DMS79 treated with DMSO at 0.1 percent for 48 hours (cell line): ENCODE measurements around the gene CXCR4.
"Not testable (repeated sequence)": the region's sequence is repeated elsewhere in the genome, so short reads cannot be mapped to it uniquely, and the experiment has no call there.

Source experiments
- DNase-seq: peaks from one replicate; lab custom pipeline; 2025; lab: John Stamatoyannopoulos, UW

CXCR4 gene

GRCh38 chr2:136115183-136115761, 2.7 kb downstream of the CXCR4 start:
- no peak for DNase-seq

DNA sequence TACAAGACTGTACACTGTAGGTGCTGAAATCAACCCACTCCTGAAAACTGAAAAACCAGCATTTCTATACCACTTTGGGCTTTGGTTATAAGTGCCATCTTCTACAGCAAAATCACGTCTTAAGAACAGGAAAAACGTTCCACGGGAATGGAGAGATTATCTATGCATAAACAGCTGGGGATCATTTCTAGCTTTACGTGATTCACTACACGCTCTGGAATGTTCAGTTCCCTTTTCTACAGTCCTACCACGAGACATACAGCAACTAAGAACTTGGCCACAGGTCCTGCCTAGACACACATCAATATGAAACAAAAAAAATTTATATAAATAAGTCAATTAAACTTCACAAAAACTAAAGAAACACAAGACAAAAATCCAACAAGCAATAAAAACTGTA, 3.6 kb downstream of the CXCR4 start:
- DNase-seq: no peak

DNA sequence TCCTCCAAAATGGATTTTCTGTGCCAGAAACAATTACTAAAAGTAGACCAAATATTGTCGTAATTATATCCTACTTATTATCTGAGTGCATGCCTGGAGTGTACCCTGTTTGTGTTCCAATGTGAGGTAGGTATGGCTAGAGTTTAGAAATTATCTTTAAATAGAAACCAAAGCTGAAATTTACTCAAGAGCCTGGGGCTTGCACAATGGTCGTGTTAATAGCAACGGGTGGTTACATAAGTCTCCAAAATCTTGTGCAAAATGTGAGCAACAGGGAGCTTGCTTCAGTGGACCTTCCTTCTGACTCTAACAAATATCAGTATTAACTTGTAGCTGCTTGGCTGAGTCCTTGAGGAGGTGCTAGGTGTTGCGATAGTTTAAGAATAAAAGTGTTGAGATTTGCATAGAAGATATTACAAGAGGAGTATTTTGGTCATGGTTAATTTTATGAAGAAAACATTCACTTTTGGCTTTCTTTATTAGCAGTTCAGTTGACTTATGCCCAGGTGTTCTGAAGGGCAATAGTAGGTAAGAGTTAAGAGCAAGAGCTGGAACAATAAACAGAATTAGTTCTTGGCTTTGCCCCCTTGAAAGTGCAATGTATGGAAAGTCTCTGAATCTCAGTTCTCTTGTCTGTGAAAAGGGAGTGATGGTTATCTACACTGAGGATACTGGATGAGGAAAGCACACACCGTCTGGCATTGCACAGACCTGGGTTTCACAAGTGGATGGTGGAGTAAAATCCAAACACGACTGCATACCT, 4.6 kb downstream of the CXCR4 start:
- no peak for DNase-seq

GRCh38 chr2:136112317-136113208, 5.4 kb downstream of the CXCR4 start:
- DNase-seq: no peak

- no peak for DNase-seq
These were observed 6.2 kb downstream of the CXCR4 start for GRCh38 chr2:136111711-136112110.

DNA sequence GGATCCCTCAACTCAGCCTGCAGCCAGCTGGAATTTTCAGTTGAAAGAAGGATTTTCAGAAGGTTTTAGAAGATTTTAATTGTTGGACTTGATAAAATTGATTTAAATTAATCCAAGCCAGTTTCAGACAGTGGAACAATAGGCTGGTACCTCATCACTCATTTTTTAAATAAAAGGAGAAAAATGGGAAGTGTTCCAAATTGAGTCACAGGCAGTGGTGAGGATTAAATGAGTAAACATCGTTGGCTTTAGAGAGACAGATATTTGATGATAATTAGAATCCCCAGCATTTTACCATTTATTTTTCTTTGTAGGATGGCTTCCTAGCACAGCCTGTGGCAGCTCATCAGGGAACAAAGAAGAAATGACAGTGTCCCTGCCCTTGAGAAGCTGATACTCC, 7.4 kb downstream of the CXCR4 start:
- peak; percentile 59 for DNase-seq

- no peak for DNase-seq
These were observed 9.5 kb downstream of the CXCR4 start for GRCh38 chr2:136108463-136108862.

- peak; percentile 71 for DNase-seq
These were observed 10.6 kb downstream of the CXCR4 start for GRCh38 chr2:136107051-136108033.

DNA sequence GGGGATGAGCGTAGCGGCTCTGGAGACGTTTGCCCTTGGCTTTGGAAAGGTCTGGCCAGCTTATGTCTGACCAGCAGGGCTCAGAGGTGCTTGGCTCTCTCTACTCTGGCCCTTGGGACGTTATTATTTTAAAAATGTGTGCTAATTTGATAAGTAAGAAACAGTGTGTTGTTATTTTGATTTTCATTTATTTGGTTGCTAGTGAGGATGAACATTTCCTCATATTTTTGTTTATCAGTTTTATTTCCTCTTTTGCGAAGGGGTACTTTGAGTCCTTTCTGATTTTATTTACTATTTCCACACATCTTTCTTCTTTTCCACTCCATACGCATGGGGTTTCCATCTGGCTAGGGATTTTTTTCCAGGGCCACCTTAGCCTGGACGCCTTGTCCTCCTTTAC, 11.4 kb downstream of the CXCR4 start:
- DNase-seq: no peak

GRCh38 chr2:136104977-136105376, 13.0 kb downstream of the CXCR4 start:
- no peak for DNase-seq

DNA sequence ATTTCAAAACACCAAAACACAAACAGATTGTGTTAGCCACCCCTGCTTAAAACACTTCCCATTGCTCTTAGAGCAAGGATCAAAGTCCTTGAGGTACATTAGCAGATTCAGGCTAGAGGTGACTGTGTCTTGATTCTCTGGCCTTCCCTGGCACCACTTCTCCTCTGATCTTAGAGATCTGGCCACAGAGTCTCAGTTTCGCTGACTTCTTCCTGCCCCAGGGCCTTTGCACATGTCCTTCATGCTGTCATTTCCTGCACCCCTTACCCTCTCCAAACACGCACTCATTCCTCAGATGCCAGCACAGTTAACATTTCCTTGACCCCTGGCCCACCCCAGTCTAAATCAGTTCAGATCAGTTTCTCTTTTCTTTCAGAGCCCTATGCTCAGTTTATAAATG, 16.9 kb downstream of the CXCR4 start:
- no peak for DNase-seq

GRCh38 chr2:136098441-136098840, 19.5 kb downstream of the CXCR4 start:
- DNase-seq: no peak

GRCh38 chr2:136093583-136093982, 24.4 kb downstream of the CXCR4 start:
- no peak for DNase-seq

- no peak for DNase-seq
These were observed 26.1 kb downstream of the CXCR4 start for GRCh38 chr2:136091899-136092298.

DNA sequence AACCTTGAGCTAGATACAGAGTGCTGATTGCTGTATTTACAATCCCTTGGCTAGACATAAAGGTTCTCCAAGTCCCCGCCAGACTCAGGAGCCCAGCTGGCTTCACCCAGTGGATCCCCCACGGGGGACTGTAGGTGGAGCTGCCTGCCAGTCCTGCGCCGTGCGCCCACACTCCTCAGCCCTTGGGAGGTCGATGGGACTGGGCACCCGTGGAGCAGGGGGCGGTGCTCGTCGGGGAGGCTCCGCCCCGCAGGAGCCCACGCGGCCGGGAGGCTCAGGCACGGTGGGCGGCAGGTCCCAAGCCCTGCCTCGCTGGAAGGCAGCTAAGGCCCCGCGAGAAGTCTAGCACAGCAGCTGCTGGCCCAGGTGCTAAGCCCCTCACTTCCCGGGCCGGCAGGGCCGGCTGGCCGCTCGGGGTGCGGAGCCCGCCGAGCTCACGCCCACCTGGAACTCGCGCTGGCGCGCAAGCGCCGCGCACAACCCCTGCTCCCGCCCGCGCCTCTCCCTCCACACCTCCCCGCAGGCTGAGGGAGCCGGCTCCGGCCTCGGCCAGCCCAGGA, 30.0 kb downstream of the CXCR4 start:
- DNase-seq: not testable (repeated sequence)

GRCh38 chr2:136086253-136087016, 31.5 kb downstream of the CXCR4 start:
- no peak for DNase-seq

GRCh38 chr2:136085453-136086209, 32.3 kb downstream of the CXCR4 start:
- no peak for DNase-seq

DNA sequence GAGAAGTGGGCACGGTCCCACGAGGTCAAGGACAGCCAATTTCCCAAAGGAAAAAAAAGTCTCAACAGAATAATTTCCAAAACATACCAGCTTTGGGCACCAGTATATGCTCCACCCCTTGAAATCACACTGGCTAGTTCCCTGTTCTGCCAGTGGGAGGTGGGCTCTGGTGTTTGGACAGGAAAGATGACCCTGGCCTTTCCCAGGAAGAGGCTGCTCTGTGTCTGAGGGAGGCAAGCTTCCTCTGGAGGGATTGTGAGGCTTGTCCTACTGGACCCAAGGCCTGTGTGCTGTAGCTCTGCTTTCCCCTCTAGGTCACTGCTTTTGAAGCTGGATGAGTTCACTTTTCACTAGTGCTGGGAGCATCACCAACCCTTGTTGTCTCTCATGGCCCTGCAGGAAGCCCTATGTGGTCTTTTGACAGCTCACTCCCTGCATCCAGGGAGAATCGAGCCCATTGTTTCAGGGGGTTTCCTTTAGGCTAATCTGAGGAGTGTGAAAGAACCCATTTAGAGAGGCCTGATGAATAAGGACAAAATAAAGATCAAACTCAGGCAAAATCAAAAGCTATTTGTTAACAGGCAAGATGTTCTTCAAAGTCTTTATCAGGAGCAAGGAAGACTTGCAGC, 36.3 kb downstream of the CXCR4 start:
- DNase-seq: no peak

GRCh38 chr2:136080114-136080513, 37.8 kb downstream of the CXCR4 start:
- no peak for DNase-seq
